Measurements from ENCODE around the gene CHRNA3. TPM values are rescaled to one million over a fixed set of nuclear protein-coding genes. Genes with fewer than 3 reads are reported as not detected.
"Not testable (repeated sequence)": the region's sequence is repeated elsewhere in the genome, so short reads cannot be mapped to it uniquely, and the experiment has no call there.

The CHRNA3 gene
- total RNA-seq, 2 donors from 2014 or later = not detected

- Histone ChIP-seq H3K9me3 (no peaks in the 10 kb centered on the region), H3K27ac (no peak overlapping the region), H3K36me3 (no peaks in the 10 kb centered on the region), H3K4me3 (no peak overlapping the region), H3K4me1 (ENCODE audit: control insufficient read depth in 1 of 2, low read depth in 2 of 2) (peaks cover 0 to 8% of the 10 kb centered on the region in 2 donors), H3K27me3 (replicated peaks; ENCODE audit: insufficient read depth) (no peaks in the 10 kb centered on the region)
- no peak for TF ChIP-seq CTCF (IDR thresholded peaks at IDR 0.05)
- DNase-seq (ENCODE audit: low spot score) = no peak
- ATAC-seq (ENCODE audit: insufficient number of reproducible peaks, low FRiP score, low read depth) = no peak
Measured at GRCh38 chr15:78563092-78563491, 57.7 kb downstream of the CHRNA3 start.

GRCh38 chr15:78561490-78561889 is 59.3 kb downstream of the CHRNA3 start:
- no peak for TF ChIP-seq CTCF (IDR thresholded peaks at IDR 0.05)
- Histone ChIP-seq H3K27me3 (replicated peaks; ENCODE audit: insufficient read depth) (no peaks in the 10 kb centered on the region), H3K4me3 (no peak overlapping the region), H3K36me3 (no peaks in the 10 kb centered on the region), H3K9me3 (no peaks in the 10 kb centered on the region), H3K27ac (no peak overlapping the region), H3K4me1 (ENCODE audit: control insufficient read depth in 1 of 2, low read depth in 2 of 2) (peaks cover 0 to 6% of the 10 kb centered on the region in 2 donors)
- DNase-seq (ENCODE audit: low spot score) (no peak), ATAC-seq (ENCODE audit: insufficient number of reproducible peaks, low FRiP score, low read depth) (no peak)

GRCh38 chr15:78560201-78560600 is 60.6 kb downstream of the CHRNA3 start:
- not testable (repeated sequence) for DNase-seq (ENCODE audit: low spot score); H3K9me3 ChIP-seq; H3K4me3 ChIP-seq; H3K27me3 ChIP-seq (replicated peaks; ENCODE audit: insufficient read depth); H3K27ac ChIP-seq; H3K36me3 ChIP-seq; ATAC-seq (ENCODE audit: insufficient number of reproducible peaks, low FRiP score, low read depth); H3K4me1 ChIP-seq (ENCODE audit: control insufficient read depth in 1 of 2, low read depth in 2 of 2)

GRCh38 chr15:78552597-78552996 is 68.2 kb downstream of the CHRNA3 start:
- Histone ChIP-seq H3K4me3 (no peak overlapping the region), H3K27me3 (replicated peaks; ENCODE audit: insufficient read depth) (no peaks in the 10 kb centered on the region), H3K9me3 (no peaks in the 10 kb centered on the region), H3K4me1 (ENCODE audit: control insufficient read depth in 1 of 2, low read depth in 2 of 2) (no peaks in the 10 kb centered on the region), H3K36me3 (peaks cover 14% of the 10 kb centered on the region), H3K27ac (no peak overlapping the region)
- no peak for DNase-seq (ENCODE audit: low spot score)
- ATAC-seq (ENCODE audit: insufficient number of reproducible peaks, low FRiP score, low read depth) = no peak
- TF ChIP-seq CTCF (IDR thresholded peaks at IDR 0.05) = no peak

GRCh38 chr15:78551902-78552301 is 68.9 kb downstream of the CHRNA3 start:
- no peak for TF ChIP-seq CTCF (IDR thresholded peaks at IDR 0.05)
- no peaks in the 10 kb centered on the region for H3K27me3 ChIP-seq (replicated peaks; ENCODE audit: insufficient read depth)
- no peak for ATAC-seq (ENCODE audit: insufficient number of reproducible peaks, low FRiP score, low read depth)

GRCh38 chr15:78550815-78551214 is 70.0 kb downstream of the CHRNA3 start:
- no peak for TF ChIP-seq CTCF (IDR thresholded peaks at IDR 0.05)
- Histone ChIP-seq H3K27ac (no peak overlapping the region), H3K4me3 (no peak overlapping the region), H3K4me1 (ENCODE audit: control insufficient read depth in 1 of 2, low read depth in 2 of 2) (no peaks in the 10 kb centered on the region), H3K36me3 (peaks cover 32% of the 10 kb centered on the region), H3K27me3 (replicated peaks; ENCODE audit: insufficient read depth) (no peaks in the 10 kb centered on the region), H3K9me3 (no peaks in the 10 kb centered on the region)
- ATAC-seq (ENCODE audit: insufficient number of reproducible peaks, low FRiP score, low read depth) = no peak
- no peak for DNase-seq (ENCODE audit: low spot score)

More at GRCh38 chr15:78551902-78552301, 68.9 kb downstream of the CHRNA3 start:
- no peak for DNase-seq (ENCODE audit: low spot score)
- Histone ChIP-seq H3K4me1 (ENCODE audit: control insufficient read depth in 1 of 2, low read depth in 2 of 2) (no peaks in the 10 kb centered on the region), H3K27ac (no peak overlapping the region), H3K4me3 (no peak overlapping the region), H3K36me3 (peaks cover 21% of the 10 kb centered on the region), H3K9me3 (no peaks in the 10 kb centered on the region)
